G401 (cell line): ENCODE data around the gene SMOC1. TPM values are rescaled to one million over a fixed set of nuclear protein-coding genes. Genes with fewer than 3 reads are reported as not detected.

Source experiments
- DNase-seq: peaks from one replicate; pipeline ENCODE4 v3.0.0-alpha.2; 2015; ENCODE audit warnings: low spot score
- in situ Hi-C: cut with HindIII; loops from 2 replicates; pipeline ENCODE4 v1.10.0; 2016; ENCODE audit warnings: low sequenced_read_pairs, mixed read lengths
- total RNA-seq: library from RNA; depleted of rRNA; stranded (reverse); fragments of >200 nt; shearing (Covaris generic); gene quantifications from 2 replicates; pipeline ENCODE4 v1.2.3, GENCODE V29; 2014; rRNA removed

The SMOC1 gene
- total RNA-seq, result not detected in 2 replicates

GRCh38 chr14:69879175-69880043 is at the start of gene SMOC1:
SMOC1 (plus strand) TSS chr14:69879416; CDS start chr14:69879679, 263 bp downstream.
- DNase-seq, result peak; percentile 38
- in situ Hi-C loops, result no loop called here

GRCh38 chr14:69838881-69839416 is 40.3 kb upstream of the SMOC1 start:
- in situ Hi-C loops, result no loop called here
- DNase-seq, result no peak

GRCh38 chr14:69839661-69840060 is 39.6 kb upstream of the SMOC1 start:
- DNase-seq, result no peak
- in situ Hi-C loops, result no loop called here

GRCh38 chr14:69841656-69842055 is 37.6 kb upstream of the SMOC1 start:
- no peak for DNase-seq
- in situ Hi-C loops, result no loop called here

GRCh38 chr14:69842686-69843420 is 36.4 kb upstream of the SMOC1 start:
- in situ Hi-C loops, result no loop called here
- DNase-seq, result no peak

- DNase-seq, result no peak
- in situ Hi-C loops, result no loop called here
Observed at GRCh38 chr14:69844171-69844570, 35.0 kb upstream of the SMOC1 start.

GRCh38 chr14:69845050-69845581 is 34.1 kb upstream of the SMOC1 start:
- in situ Hi-C loops, result no loop called here
- DNase-seq, result no peak

GRCh38 chr14:69845787-69846186 is 33.4 kb upstream of the SMOC1 start:
- peak; percentile 28 for DNase-seq
- in situ Hi-C loops, result no loop called here

GRCh38 chr14:69848156-69848555 is 31.1 kb upstream of the SMOC1 start:
- no peak for DNase-seq

GRCh38 chr14:69848903-69849391 is 30.3 kb upstream of the SMOC1 start:
- DNase-seq, result no peak
- in situ Hi-C loops, result no loop called here

More at GRCh38 chr14:69848156-69848555, 31.1 kb upstream of the SMOC1 start:
- in situ Hi-C loops, result no loop called here

GRCh38 chr14:69850086-69850735 is 29.0 kb upstream of the SMOC1 start:
- in situ Hi-C loops, result no loop called here
- DNase-seq, result no peak

- in situ Hi-C loops, result no loop called here
- no peak for DNase-seq
Observed at GRCh38 chr14:69850736-69851112, 28.5 kb upstream of the SMOC1 start.

- no peak for DNase-seq
Observed at GRCh38 chr14:69852531-69853321, 26.5 kb upstream of the SMOC1 start.

GRCh38 chr14:69853774-69854173 is 25.4 kb upstream of the SMOC1 start:
- no peak for DNase-seq
- in situ Hi-C loops, result no loop called here

More at GRCh38 chr14:69852531-69853321, 26.5 kb upstream of the SMOC1 start:
- in situ Hi-C loops, result no loop called here

GRCh38 chr14:69854598-69854997 is 24.6 kb upstream of the SMOC1 start:
- DNase-seq, result no peak
- in situ Hi-C loops, result no loop called here

GRCh38 chr14:69855180-69855832 is 23.9 kb upstream of the SMOC1 start:
- in situ Hi-C loops, result no loop called here
- DNase-seq, result no peak

- in situ Hi-C loops, result no loop called here
- no peak for DNase-seq
Observed at GRCh38 chr14:69858801-69859200, 20.4 kb upstream of the SMOC1 start.

GRCh38 chr14:69859591-69859990 is 19.6 kb upstream of the SMOC1 start:
- no peak for DNase-seq
- in situ Hi-C loops, result no loop called here
